ENCODE measurements around the gene TUBGCP3.
"Not testable (repeated sequence)": the region's sequence is repeated elsewhere in the genome, so short reads cannot be mapped to it uniquely, and the experiment has no call there.

The TUBGCP3 gene

DNA sequence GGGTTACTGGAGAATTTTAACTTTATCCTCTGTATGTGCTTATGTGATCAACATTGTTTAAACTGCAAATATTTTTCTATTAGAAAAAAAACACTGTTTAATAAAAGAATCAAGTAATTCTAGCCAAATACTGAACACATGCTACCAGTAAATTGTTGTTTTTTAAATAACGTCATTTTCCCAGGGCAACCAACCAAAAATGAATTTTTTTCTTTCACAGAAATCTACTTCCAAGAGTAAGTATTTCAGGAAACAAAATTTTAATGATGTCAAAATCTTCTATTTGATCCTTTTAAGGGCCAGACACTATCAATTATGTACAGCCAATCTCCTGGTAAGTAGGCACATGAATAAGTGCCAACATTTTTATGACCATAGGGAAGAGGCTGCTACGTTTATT lies 57.1 kb downstream of the TUBGCP3 start:
- no peak for DNase-seq (ENCODE audit: low read depth in 2 of 2)

- DNase-seq (ENCODE audit: low read depth in 2 of 2), result no peak
These were observed 58.7 kb downstream of the TUBGCP3 start for GRCh38 chr13:112529216-112529615.

GRCh38 chr13:112526146-112526853 lies 61.7 kb downstream of the TUBGCP3 start:
- no peak for DNase-seq (ENCODE audit: low read depth in 2 of 2)

DNA sequence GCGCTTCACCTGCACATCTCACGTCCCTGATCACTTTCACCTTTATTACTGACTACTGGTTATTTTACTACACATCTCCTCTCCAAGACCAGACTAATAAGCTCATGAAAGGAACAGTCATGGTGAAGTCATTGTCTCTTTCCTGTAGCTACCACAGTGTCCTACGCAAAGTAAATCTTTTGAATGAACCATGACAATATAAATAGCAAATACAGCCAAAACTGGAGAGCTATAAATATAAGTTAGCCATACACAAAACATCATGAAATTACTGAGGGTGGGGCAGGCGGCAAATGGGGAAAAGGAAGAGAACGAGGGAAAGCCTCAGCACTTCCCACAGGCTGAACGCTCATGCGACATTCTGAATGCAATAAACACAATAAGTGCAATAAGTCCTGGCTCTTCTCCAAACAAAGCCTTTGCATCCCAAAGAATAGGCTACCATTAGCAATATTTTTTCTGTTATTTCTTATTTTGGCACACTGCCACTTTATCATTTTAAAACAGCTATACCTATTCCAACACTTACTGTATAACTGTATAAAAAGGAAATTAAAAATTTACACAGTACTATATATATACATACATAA lies 62.5 kb downstream of the TUBGCP3 start:
- DNase-seq (ENCODE audit: low read depth in 2 of 2), result no peak

DNA sequence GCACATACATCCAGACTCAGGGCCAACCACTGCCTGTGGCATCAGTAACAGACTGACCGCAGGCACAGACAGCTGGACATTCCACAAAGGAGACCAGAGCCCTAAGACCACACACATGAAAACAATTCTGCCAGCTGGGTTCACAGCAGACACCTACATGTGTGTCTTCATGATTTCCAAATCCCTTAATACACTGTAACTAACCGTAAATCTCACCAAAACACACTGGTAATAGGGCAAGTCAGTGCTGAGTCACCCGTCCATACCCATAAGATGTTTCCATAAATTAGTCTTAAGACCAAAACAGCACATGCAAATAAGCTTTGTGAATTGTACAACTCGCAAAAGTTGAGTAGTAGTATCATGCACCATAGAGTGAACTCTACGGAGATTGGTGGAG lies 65.4 kb downstream of the TUBGCP3 start:
- DNase-seq (ENCODE audit: low read depth in 2 of 2), result peak in 1 of 2 experiments; percentile 2

DNA sequence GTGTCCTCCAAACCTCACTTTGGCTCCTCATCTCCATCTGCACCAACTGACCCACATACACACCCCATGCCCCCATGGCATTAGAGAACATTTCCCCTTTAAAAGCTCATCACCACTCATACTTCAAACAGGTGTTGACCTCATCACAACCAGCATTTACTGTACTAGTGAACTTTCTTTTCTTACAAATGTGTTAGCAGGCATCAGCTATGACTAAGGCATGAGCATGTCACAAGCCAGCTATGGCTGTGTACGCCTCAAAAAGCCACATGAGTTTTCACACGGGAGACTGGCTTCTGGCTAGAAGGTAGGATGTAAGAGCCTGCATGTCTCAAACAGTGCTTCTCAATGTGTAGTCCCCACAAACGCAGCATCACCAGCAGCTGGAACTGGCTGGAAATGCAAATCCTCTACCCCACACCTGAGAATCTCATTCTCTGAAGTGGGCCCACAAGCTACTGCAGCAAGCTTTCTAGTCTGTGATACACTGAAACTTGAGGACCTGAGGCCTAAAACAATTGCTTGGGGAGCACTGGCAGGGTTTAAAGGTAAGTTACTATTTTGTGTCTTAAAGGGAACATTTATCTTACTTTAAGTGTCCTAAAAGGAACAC lies 66.8 kb downstream of the TUBGCP3 start:
- DNase-seq (ENCODE audit: low read depth in 2 of 2), result no peak

GRCh38 chr13:112519517-112520060 lies 68.4 kb downstream of the TUBGCP3 start:
- DNase-seq (ENCODE audit: low read depth in 2 of 2), result no peak

GRCh38 chr13:112516218-112516617 lies 71.7 kb downstream of the TUBGCP3 start:
- DNase-seq (ENCODE audit: low read depth in 2 of 2), result no peak

- DNase-seq (ENCODE audit: low read depth in 2 of 2), result no peak
These were observed 74.2 kb downstream of the TUBGCP3 start for GRCh38 chr13:112513761-112514160.

- no peak for DNase-seq (ENCODE audit: low read depth in 2 of 2)
These were observed 76.8 kb downstream of the TUBGCP3 start for GRCh38 chr13:112510987-112511685.

- peak; percentile 17 to 30 for DNase-seq (ENCODE audit: low read depth in 2 of 2)
These were observed 77.8 kb downstream of the TUBGCP3 start for GRCh38 chr13:112510002-112510780.

DNA sequence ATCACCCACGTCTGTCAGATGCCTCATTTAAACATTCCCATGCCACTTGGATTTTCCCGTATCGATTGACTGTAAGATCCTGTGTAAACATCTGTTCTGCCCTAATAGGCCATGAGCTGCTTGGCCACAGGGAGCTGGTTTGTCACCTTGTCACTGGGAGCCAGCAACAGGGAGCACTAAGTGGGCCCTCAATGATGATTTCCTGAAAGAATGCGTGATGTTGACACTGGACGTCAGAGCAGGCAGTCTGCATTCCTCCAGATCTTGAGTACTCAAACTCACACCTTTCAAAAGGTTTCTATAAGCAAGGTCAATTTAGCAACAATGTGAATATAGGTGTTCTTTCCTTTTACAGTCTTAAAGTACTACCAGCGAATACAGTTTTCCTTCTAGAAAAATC lies 78.8 kb downstream of the TUBGCP3 start:
- no peak for DNase-seq (ENCODE audit: low read depth in 2 of 2)

DNA sequence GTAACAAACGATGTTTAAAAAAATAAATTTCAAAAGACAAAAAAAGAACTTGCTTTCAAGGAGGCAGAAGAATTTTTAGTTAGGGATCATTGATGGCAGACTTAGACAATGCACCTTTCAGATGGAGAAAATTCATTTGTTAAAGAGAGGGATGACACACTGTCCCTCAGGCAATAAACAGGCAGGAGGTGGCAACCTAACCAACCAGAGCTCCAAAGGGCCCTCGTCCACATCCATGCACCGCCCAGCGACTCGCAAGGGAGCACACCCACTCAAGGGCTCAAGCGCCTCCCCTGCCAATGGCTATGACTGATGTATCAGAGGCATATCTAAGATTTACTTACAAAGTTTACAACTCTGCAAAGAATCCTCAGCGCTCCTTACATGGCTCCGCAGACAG lies 81.9 kb downstream of the TUBGCP3 start:
- DNase-seq (ENCODE audit: low read depth in 2 of 2), result no peak

- DNase-seq (ENCODE audit: low read depth in 2 of 2), result no peak
These were observed 91.8 kb downstream of the TUBGCP3 start for GRCh38 chr13:112496166-112496565.

DNA sequence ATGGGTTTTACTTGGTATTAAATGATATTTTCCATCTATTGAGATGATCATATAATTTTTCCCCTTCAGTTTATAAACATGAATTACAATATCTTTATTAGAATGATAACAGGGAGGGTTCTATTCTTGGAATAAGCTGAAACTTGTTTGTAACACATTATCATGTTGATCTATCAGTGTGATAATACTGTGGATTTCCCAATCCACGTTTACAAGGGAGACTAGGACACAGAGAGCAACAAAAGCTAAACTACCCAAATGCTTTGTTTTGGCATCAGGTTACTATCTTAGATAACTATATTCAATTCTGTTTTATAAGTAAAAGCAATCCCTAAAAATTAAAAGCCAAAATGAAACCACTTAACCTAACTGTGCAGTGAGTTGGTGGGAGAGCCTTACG lies 92.5 kb downstream of the TUBGCP3 start:
- DNase-seq (ENCODE audit: low read depth in 2 of 2), result no peak

DNA sequence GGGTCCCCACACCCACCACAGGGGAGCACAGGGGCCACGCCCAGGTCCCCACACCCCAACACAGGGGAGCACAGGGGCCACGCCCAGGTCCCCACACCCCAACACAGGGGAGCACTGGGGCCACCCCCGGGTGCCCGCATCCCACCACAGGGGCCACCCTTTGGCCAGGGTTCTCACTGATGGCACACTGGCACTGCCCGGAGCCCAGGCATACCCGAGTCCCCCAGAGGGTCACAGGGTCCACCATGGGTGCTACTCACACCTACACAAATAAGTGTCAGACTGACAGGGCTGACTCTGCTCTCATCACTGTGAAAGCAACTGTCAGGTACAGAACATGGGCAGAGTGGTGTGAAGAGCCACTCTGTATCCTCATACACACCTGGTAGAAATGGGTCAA lies 98.8 kb downstream of the TUBGCP3 start:
- no peak for DNase-seq (ENCODE audit: low read depth in 2 of 2)

DNA sequence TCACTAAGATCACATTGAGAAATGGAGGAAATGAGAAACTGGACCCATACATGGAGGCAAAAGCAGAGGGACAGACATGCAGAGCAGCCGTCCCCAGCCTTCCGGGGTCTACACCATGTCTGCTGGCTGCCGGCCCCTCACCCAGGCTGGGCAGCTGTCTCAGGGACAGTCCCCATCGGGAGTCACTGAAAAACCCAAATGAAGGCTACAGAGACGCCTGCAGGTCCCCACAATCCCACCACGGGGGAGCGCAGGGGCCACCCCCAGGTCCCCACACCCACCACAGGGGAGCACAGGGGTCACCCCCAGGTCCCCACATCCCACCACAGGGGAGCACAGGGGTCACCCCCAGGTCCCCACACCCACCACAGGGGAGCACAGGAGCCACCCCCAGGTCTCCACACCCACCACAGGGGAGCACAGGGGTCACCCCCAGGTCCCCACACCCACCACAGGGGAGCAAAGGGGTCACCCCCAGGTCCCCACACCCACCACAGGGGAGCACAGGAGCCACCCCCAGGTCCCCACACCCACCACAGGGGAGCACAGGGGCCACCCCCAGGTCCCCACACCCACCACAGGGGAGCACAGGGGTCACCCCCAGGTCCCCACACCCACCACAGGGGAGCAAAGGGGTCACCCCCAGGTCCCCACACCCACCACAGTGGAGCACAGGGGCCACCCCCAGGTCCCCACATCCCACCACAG lies 99.5 kb downstream of the TUBGCP3 start:
- DNase-seq (ENCODE audit: low read depth in 2 of 2), result not testable (repeated sequence)

DNA sequence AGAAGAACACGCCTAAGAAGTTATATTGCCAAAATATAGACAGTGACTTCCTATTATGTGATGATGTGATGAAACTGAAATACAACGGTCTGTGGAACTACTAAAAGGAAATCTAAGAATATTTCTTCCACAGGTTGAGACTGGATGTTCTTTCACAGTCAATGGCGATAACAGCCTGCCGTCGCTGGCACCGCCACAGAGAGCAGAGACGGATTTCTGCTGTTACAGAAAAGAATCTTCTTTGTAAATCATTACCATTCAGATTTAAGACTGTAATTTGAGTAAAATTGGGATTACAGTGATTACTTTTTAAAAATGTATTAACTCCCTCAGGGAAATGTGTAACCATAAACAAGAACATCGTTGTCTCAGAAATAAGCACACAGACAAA lies 100.8 kb downstream of the TUBGCP3 start:
- DNase-seq (ENCODE audit: low read depth in 2 of 2), result no peak

DNA sequence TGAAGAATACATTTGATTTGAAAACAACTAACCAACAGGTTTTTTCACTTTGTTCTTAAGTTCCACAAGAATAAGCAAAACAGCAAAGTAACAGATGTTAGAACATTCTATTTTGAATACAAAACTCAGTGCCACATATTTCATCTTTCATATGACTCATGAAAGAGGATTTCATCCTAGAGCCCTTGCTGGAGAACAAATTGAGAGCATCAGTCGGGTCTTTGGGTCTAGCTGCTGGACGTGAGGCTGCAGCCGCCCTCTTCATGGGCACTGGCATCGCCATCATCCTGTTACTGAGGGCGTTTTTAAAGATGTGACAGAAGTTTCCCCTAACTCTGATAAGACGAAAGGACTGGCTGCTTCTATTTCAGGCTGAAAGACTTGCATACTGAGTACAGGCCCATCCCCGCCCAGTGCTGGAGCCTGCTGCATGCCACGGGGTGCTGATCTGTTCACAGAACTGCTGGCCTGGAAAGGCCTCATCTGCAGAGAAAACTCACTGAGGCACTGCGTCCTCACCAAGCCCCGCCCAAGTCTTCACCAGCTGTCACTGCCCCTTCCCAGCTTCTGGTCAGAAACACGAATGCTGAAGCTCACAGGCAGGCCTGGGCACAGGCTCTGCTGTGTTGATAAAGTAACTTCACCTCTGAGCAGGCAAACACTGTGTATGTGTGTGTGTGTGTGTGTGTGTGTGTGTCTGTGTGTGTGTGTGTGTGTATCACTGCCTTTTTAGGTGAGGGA lies 101.4 kb downstream of the TUBGCP3 start:
- no peak for DNase-seq (ENCODE audit: low read depth in 2 of 2)

- DNase-seq (ENCODE audit: low read depth in 2 of 2), result not testable (repeated sequence)
These were observed 102.1 kb downstream of the TUBGCP3 start for GRCh38 chr13:112485814-112486213.
